K562 treated with DMSO at 1 percent for 24 hours (cell line): ENCODE results near the gene SNX9. TPM values are rescaled to one million over a fixed set of nuclear protein-coding genes. Genes with fewer than 3 reads are reported as not detected.

Experiments
- total RNA-seq: library from RNA; unstranded; fragments of 300-600 nt; gene quantifications from 2 replicates; pipeline ENCODE4 v1.2.3, GENCODE V29; 2022; ENCODE audit warnings: low read depth; ENCODE audit not compliant: insufficient read depth

Gene SNX9
- total RNA-seq: 43.4 and 47.5 TPM in 2 replicates

DNA sequence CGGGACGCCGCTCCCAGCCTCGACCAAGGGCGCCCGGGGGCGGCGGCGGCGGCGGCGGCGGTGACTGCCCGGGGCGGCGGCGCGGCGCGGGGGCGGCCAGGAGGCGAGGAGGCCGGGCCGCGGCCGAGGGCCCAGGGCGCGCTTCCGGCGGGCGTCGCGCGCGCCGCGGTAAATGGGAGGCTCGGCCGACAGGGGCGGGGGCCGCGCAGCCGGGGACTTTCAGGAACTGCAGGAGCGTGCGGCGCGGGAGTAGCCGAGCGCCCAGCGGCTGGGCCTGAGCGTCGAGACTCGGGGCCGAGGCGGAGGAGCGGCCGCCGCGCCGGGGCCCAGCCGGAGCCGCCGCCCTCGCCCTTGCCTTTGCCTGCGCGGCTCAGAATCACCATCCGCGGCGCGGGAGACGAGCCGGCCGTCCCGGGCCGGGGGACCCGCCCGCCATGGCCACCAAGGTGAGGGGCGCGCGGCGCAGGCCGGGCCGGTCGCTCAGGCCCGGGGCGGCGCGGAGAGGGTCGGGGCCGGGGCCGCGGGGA is at the start of gene SNX9:
TSS of gene SNX9 (plus strand) at position 246 of the 527 bp plus-strand sequence. CDS start at position 435, 189 bp downstream.

DNA sequence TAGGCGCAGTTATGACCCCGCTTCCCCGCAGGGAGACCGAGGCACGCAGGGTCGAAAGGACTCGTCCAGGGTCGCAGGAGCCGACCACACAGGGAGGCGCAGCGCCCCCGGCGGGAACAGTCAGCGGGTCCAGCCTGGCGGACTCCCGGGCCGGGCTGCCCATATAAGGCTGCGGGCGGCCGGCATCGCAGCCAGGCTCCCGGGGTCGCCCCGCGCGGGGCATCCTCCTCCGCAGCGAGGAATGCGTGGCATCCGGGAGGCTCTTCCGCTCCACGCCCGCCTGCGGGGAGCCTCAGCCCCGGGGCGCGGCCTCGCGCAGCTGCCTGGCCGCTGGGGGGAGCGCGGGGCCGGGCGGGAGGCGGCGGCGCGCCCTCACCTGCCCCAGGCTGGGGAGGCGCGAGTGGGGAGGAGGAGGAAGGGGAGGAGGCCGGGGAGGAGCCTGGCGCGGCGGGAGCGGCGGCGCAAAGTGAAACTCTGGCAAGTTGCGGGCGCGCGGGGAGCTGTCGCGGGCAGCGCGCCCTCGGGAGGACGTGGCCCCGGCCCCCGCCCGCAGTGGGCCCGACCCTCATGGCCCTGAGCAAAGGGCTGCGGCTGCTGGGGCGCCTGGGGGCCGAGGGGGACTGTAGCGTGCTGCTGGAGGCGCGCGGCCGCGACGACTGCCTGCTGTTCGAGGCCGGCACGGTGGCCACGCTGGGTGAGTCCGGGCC is 158.5 kb downstream of the SNX9 start, which contains the start of gene SYNJ2:
TSS of gene SYNJ2 (plus strand) at position 469 of the 707 bp plus-strand sequence. CDS start at position 568, 99 bp downstream.

Other genes starting within 250 kb of the SNX9 start
- 15.0 and 15.8 TPM in 2 replicates for gene SYNJ2, start 158.6 kb downstream of the SNX9 start, total RNA-seq